ENCODE results near the gene SIRPB2. TPM values are rescaled to one million over a fixed set of nuclear protein-coding genes. Genes with fewer than 3 reads are reported as not detected.
A peak's percentile ranks its signal among the peaks of the same experiment; 100 is the strongest.

SIRPB2 gene
- total RNA-seq, 4 donors from 2014 or later = 0.79 to 6.4 (median 3.1) TPM

DNA sequence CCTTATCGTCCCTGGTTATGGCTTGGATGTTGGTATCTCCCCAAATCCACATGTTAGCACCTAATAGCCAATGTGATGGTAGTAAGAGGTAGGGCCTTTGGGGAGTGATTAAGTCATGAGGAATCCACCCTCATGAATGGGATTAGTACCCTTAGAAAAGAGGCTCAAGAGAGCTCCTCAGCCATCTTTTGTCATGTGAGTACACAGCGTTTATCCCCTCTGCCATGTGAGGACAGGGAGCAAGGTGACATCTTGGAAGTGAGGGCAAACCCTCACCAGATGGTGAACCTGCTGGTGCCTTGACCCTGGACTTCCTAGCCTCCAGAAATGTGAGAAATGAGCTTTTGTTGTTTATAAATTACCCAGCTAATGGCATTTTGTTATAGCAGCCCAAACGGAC lies 16.1 kb upstream of the SIRPB2 start:
- WGBS, 2 donors = 70 to 76% methylated on average over 3 of the region's 3 CpGs
- TF ChIP-seq, protein P1, sequence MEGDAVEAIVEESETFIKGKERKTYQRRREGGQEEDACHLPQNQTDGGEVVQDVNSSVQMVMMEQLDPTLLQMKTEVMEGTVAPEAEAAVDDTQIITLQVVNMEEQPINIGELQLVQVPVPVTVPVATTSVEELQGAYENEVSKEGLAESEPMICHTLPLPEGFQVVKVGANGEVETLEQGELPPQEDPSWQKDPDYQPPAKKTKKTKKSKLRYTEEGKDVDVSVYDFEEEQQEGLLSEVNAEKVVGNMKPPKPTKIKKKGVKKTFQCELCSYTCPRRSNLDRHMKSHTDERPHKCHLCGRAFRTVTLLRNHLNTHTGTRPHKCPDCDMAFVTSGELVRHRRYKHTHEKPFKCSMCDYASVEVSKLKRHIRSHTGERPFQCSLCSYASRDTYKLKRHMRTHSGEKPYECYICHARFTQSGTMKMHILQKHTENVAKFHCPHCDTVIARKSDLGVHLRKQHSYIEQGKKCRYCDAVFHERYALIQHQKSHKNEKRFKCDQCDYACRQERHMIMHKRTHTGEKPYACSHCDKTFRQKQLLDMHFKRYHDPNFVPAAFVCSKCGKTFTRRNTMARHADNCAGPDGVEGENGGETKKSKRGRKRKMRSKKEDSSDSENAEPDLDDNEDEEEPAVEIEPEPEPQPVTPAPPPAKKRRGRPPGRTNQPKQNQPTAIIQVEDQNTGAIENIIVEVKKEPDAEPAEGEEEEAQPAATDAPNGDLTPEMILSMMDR (IDR thresholded peaks at IDR 0.05) = no peak
- TF ChIP-seq POLR2A (IDR thresholded peaks at IDR 0.05) = no peak
- intact Hi-C loops (cut with DNase I; ENCODE audit: low total_unique reads) = loop anchor here (10.0 kb wide), 1 partner anchor 192 kb away; no protein-coding TSS in a partner anchor
- H3K4me3 ChIP-seq (ENCODE audit: low read depth, poor library complexity, severe bottlenecking) = no peak overlapping the region
- DNase-seq (ENCODE audit: low spot score in 2 of 2) = no peak

DNA sequence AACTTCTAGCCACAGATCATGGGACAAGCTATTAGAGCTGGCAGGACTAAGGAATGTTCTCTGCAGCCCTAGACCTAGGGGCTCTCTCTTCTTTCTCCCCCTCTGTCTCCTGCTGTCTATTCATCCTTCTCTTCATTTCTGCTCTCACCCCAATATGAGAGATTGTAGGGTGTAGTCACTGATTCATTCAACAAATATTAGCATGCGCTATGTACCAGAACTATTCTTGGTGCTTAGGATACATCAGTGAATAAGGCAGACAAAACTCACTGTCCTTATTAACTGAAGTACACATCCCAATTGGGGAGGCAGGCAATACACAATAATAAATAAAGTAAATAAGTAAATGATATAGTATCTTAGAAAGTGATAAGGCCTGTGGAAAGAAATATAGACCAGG lies 14.7 kb upstream of the SIRPB2 start:
- DNase-seq (ENCODE audit: low spot score in 2 of 2) = no peak
- H3K4me3 ChIP-seq (ENCODE audit: low read depth, poor library complexity, severe bottlenecking) = no peak overlapping the region
- TF ChIP-seq, protein P1 (IDR thresholded peaks at IDR 0.05) = no peak
- TF ChIP-seq POLR2A (IDR thresholded peaks at IDR 0.05) = no peak
- intact Hi-C loops (cut with DNase I; ENCODE audit: low total_unique reads) = loop anchor here (10.0 kb wide), 1 partner anchor 191 kb away; no protein-coding TSS in a partner anchor
- 86 to 100% methylated on average over 1 of the region's 1 CpG for WGBS, 2 donors

DNA sequence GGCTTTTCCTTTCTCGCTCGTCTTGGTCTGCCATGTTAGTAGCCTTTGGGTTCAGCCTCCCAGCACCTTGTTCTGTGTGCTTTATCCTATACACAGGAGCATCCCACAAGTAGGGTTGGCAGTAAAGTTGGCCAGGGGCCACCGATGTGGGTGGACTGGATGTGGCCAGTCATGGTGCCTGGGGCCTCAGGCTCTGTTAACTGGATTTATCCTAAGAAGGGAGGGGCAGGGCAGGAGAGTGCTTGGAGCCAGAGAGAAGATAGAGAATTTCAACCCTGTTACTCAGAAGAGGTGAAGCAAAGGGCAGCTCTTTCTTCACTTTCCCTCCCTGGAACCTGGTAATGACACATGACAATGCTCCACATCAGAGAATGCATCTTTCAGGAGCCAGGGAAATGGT lies 14.1 kb upstream of the SIRPB2 start:
- intact Hi-C loops (cut with DNase I; ENCODE audit: low total_unique reads) = loop anchor here (10.0 kb wide), 1 partner anchor 191 kb away; no protein-coding TSS in a partner anchor
- 68 to 70% methylated on average over 3 of the region's 3 CpGs for WGBS, 2 donors
- H3K4me3 ChIP-seq (ENCODE audit: low read depth, poor library complexity, severe bottlenecking) = no peak overlapping the region
- no peak for DNase-seq (ENCODE audit: low spot score in 2 of 2)
- TF ChIP-seq POLR2A (IDR thresholded peaks at IDR 0.05) = no peak
- TF ChIP-seq, protein P1 (IDR thresholded peaks at IDR 0.05) = no peak

DNA sequence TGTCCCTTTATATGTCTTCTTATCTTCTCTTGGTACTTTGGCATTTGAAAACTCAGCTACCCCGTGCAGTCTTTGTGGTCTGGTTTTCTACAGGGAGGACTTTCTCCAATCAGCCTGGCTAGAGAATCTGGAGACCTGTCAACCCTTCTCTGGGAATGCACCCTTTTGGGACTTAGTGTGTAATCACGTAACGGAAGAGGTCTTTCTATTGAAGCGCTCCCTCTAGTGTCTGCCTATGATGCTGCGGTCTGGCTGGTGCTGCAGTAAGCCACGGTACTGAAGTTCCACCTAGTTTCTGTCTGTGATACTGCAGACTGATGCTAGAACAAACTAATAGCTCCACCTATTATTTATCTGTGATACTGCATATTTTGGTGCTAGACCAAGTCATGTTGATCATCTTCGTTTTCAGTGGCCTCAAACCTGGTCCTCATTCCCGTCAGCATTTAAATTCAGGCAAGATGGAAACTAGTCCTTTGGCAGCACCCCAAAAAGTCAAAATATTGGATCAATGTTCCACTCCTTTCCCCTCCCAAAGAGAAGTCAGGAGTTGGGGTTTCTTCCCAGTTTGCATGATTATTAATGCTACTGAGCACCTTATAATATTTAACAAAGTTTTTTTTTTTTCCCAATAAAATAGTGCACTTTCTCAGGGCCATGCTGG lies 12.5 kb upstream of the SIRPB2 start:
- no peak overlapping the region for H3K4me3 ChIP-seq (ENCODE audit: low read depth, poor library complexity, severe bottlenecking)
- intact Hi-C loops (cut with DNase I; ENCODE audit: low total_unique reads) = loop anchor here (10.0 kb wide), 1 partner anchor 189 kb away; no protein-coding TSS in a partner anchor
- WGBS, 2 donors = 1 to 3% methylated on average over 8 of the region's 8 CpGs
- no peak for TF ChIP-seq POLR2A (IDR thresholded peaks at IDR 0.05)
- TF ChIP-seq, protein P1 (IDR thresholded peaks at IDR 0.05) = peak in 1 of 3 donors; percentile 87
- DNase-seq (ENCODE audit: low spot score in 2 of 2) = peak in 1 of 2 donors; percentile 80

DNA sequence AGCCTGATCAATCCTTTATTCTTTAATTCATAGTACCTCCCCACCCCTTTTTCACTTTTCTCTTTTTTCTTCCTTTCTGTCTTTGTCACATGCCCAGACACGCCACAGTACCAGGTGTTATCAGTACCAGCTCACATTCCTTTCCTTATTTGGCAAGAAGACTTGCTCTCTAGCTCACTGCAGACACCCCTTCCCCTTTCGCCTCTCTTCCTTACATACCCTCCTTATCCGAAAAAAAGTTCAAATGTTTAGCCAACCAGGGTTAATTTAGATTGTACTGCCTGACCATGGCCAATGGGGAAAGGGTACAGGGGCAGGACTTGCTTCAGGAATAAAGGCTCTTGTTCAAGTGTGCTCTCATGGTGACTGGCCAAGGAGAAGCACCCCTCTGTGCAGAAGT lies 9.3 kb upstream of the SIRPB2 start:
- intact Hi-C loops (cut with DNase I; ENCODE audit: low total_unique reads) = loop anchor here (10.0 kb wide), 1 partner anchor 186 kb away; no protein-coding TSS in a partner anchor
- TF ChIP-seq POLR2A (IDR thresholded peaks at IDR 0.05) = no peak
- TF ChIP-seq, protein P1 (IDR thresholded peaks at IDR 0.05) = no peak
- no peak for DNase-seq (ENCODE audit: low spot score in 2 of 2)
- 28 to 44% methylated on average over 3 of the region's 3 CpGs for WGBS, 2 donors
- H3K4me3 ChIP-seq (ENCODE audit: low read depth, poor library complexity, severe bottlenecking) = no peak overlapping the region
